Loucy (cell line): Measurements from ENCODE around the gene ITGA6.
"Not testable (repeated sequence)": the region's sequence is repeated elsewhere in the genome, so short reads cannot be mapped to it uniquely, and the experiment has no call there.

Source experiments
- H2AFZ ChIP-seq: fragments of 200-600 bp; sonication (generic); 2 replicates; pipeline ENCODE4 v1.6.0; 2016; ENCODE audit warnings: antibody characterized with exemption, mild to moderate bottlenecking, low read length, moderate library complexity
- H3F3A ChIP-seq: fragments of 200-600 bp; 2 replicates; pipeline ENCODE4 v1.6.0; 2016; ENCODE audit warnings: antibody characterized with exemption, low read depth, mild to moderate bottlenecking
- H3K27me3 ChIP-seq: fragments of 200-600 bp; sonication (generic); 2 replicates; pipeline ENCODE4 v1.6.1; 2014; ENCODE audit warnings: low read length, mild to moderate bottlenecking; ENCODE audit not compliant: insufficient read depth, poor library complexity, severe bottlenecking
- H3K36me3 ChIP-seq: fragments of 200-600 bp; sonication (generic); 2 replicates; pipeline ENCODE4 v1.6.1; 2016; ENCODE audit warnings: low read length; ENCODE audit not compliant: insufficient read depth
- H3K4me1 ChIP-seq: fragments of 200-600 bp; sonication (generic); 2 replicates; pipeline ENCODE4 v1.5.1; 2014; ENCODE audit warnings: low read length, mild to moderate bottlenecking; ENCODE audit not compliant: insufficient read depth, poor library complexity, severe bottlenecking
- H3K4me2 ChIP-seq: fragments of 200-600 bp; sonication (generic); 2 replicates; pipeline ENCODE4 v1.6.0; 2014; ENCODE audit warnings: antibody characterized with exemption, low read length, low read depth, mild to moderate bottlenecking; ENCODE audit not compliant: poor library complexity, severe bottlenecking
- H3K4me3 ChIP-seq: fragments of 200-600 bp; sonication (generic); 2 replicates; pipeline ENCODE4 v1.5.1; 2014; ENCODE audit warnings: low read length, mild to moderate bottlenecking, mixed read lengths; ENCODE audit not compliant: poor library complexity, severe bottlenecking
- H3K79me2 ChIP-seq: fragments of 200-600 bp; sonication (generic); 2 replicates; pipeline ENCODE4 v1.6.1; 2014; ENCODE audit warnings: low read length; ENCODE audit not compliant: insufficient read depth
- H3K9ac ChIP-seq: fragments of 200-600 bp; sonication (generic); 2 replicates; pipeline ENCODE4 v1.6.0; 2014; ENCODE audit warnings: mild to moderate bottlenecking, low read depth, low read length, moderate library complexity; ENCODE audit not compliant: poor library complexity, severe bottlenecking
- H3K9me2 ChIP-seq: fragments of 200-600 bp; sonication (generic); replicated peaks from 2 replicates; pipeline ENCODE4 v1.6.1; 2016; ENCODE audit warnings: low read depth, low read length, mixed read lengths
- H3K9me3 ChIP-seq: fragments of 200-600 bp; sonication (generic); 2 replicates; pipeline ENCODE4 v1.6.1; 2014; ENCODE audit warnings: mild to moderate bottlenecking, antibody characterized with exemption, low read length, low read depth; ENCODE audit not compliant: insufficient read depth
- H4K20me1 ChIP-seq: fragments of 200-600 bp; sonication (generic); 2 replicates; pipeline ENCODE4 v1.6.0; 2014; ENCODE audit warnings: antibody characterized with exemption, low read length, mild to moderate bottlenecking; ENCODE audit not compliant: insufficient read depth, poor library complexity, severe bottlenecking
- EZH2phosphoT487 ChIP-seq: fragments of 200-600 bp; IDR thresholded peaks from 2 replicates; pipeline ENCODE4 v1.6.1; 2018; ENCODE audit warnings: antibody characterized with exemption, mild to moderate bottlenecking, moderate library complexity, borderline replicate concordance
- TF ChIP-seq, protein P1 (sequence below): fragments of 200-600 bp; sonication (generic); conservative IDR thresholded peaks from 2 replicates; pipeline ENCODE4 v1.5.1; 2014; ENCODE audit warnings: mild to moderate bottlenecking, antibody characterized with exemption, low read length

The ITGA6 gene

DNA sequence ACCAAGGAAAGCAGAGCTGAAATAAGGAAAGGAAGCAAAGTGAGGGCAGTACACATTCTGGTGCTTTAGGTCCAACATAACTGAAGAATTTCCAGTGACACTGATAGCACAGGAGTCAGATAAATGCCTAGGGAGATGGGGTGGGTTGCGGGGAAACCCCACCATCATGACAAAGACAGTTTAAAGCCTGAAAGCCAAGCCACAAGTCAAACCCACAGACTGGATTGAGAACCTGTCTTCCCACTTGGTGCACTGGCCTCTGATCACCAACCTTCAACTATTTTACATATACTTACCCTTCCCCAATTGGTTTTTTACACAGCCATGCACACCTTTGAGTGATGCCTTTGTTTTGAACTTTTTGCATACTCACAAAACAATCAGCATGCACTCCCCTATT lies 106.3 kb downstream of the ITGA6 start:
- Histone ChIP-seq H3K36me3 (peaks cover 11% of the 10 kb centered on the region; the same call in 1 of the 2 replicates), H4K20me1 (no peaks in the 10 kb centered on the region), H3K4me3 (no peak overlapping the region), H3K9me2 (no peaks in the 10 kb centered on the region), H3K4me1 (no peaks in the 10 kb centered on the region), H3F3A (no peaks in the 10 kb centered on the region), H2AFZ (no peak overlapping the region), H3K9me3 (peaks cover 15% of the 10 kb centered on the region; the same call in 1 of the 2 replicates), H3K27me3 (no peaks in the 10 kb centered on the region), H3K79me2 (no peaks in the 10 kb centered on the region), H3K9ac (no peak overlapping the region), H3K4me2 (no peak overlapping the region)
- TF ChIP-seq, protein P1, sequence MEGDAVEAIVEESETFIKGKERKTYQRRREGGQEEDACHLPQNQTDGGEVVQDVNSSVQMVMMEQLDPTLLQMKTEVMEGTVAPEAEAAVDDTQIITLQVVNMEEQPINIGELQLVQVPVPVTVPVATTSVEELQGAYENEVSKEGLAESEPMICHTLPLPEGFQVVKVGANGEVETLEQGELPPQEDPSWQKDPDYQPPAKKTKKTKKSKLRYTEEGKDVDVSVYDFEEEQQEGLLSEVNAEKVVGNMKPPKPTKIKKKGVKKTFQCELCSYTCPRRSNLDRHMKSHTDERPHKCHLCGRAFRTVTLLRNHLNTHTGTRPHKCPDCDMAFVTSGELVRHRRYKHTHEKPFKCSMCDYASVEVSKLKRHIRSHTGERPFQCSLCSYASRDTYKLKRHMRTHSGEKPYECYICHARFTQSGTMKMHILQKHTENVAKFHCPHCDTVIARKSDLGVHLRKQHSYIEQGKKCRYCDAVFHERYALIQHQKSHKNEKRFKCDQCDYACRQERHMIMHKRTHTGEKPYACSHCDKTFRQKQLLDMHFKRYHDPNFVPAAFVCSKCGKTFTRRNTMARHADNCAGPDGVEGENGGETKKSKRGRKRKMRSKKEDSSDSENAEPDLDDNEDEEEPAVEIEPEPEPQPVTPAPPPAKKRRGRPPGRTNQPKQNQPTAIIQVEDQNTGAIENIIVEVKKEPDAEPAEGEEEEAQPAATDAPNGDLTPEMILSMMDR: no peak
- no peak for TF ChIP-seq EZH2phosphoT487

DNA sequence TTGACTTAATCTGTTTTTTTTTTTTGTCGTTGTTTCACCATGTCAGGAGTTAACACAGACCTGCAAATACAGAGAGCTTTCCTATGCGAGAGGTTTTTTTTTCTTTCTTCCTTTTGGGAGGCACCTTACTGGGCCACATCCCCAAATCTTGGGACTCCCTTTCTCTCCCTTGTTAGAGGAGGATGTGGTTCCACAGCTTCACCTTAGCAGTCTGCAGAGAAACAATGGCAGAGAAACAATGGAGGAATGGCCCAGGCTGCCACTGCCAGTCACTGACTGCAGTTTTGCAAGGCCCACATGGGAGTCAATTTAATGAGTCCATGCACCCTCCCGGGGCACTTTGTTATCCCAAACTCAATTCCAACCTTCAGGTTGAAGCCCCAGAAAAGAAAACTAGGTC lies 107.7 kb downstream of the ITGA6 start:
- Histone ChIP-seq H3K4me1 (no peaks in the 10 kb centered on the region), H3K4me2 (no peak overlapping the region), H4K20me1 (no peaks in the 10 kb centered on the region), H3K9me2 (no peaks in the 10 kb centered on the region), H3F3A (no peaks in the 10 kb centered on the region), H3K27me3 (no peaks in the 10 kb centered on the region), H3K9me3 (peaks cover 24% of the 10 kb centered on the region; the same call in 1 of the 2 replicates), H3K79me2 (no peaks in the 10 kb centered on the region), H3K9ac (no peak overlapping the region), H3K36me3 (peaks cover 8% of the 10 kb centered on the region; the same call in 1 of the 2 replicates), H3K4me3 (no peak overlapping the region), H2AFZ (no peak overlapping the region)
- TF ChIP-seq, protein P1: no peak
- TF ChIP-seq EZH2phosphoT487: no peak

DNA sequence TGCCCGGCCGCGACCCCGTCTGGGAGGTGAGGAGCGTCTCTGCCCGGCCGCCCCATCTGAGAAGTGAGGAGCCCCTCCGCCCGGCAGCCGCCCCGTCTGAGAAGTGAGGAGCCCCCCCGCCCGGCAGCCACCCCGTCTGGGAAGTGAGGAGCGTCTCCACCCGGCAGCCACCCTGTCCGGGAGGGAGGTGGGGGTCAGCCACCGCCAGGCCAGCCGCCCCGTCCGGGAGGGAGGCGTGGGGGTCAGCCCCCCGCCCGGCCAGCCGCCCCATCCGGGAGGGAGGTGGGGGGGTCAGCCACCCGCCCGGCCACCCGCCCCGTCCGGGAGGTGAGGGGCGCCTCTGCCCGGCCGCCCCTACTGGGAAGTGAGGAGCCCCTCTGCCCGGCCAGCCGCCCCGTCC lies 110.5 kb downstream of the ITGA6 start:
- H3K79me2 ChIP-seq, H3K9me2 ChIP-seq, H3K4me1 ChIP-seq, H3K4me3 ChIP-seq, H4K20me1 ChIP-seq, H3K4me2 ChIP-seq, H3K36me3 ChIP-seq, H2AFZ ChIP-seq, H3K9ac ChIP-seq, H3F3A ChIP-seq, H3K27me3 ChIP-seq: not testable (repeated sequence)
- H3K9me3 ChIP-seq: peaks cover 20% of the 10 kb centered on the region; the same call in 1 of the 2 replicates

DNA sequence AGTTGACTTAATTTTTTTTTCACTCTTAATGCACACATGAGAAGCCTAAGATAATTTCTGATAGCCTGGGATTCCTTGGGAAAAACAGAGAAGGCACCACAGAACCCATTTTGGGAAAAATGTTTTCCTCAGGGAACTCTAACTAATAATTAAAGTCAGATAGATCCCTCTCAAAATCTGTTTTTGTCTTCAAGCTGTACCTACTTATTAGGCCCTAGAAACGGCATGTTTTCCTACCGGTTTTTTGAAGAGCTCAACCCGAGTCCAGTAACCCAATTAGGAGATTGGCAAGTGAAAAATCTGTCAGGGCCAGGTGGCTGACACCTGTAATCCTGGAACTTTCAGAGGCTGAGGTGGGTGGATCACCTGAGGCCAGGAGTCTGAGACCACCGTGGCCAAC lies 112.4 kb downstream of the ITGA6 start:
- H4K20me1 ChIP-seq: no peaks in the 10 kb centered on the region

More for the DNA sequence above, 112.4 kb downstream of the ITGA6 start:
- no peaks in the 10 kb centered on the region for H3F3A ChIP-seq
- no peak overlapping the region for H3K4me2 ChIP-seq
- H3K27me3 ChIP-seq: no peaks in the 10 kb centered on the region
- H3K9ac ChIP-seq: no peak overlapping the region
- no peaks in the 10 kb centered on the region for H3K4me1 ChIP-seq
- TF ChIP-seq, protein P1: no peak
- TF ChIP-seq EZH2phosphoT487: no peak
- H3K9me3 ChIP-seq: peaks cover 18% of the 10 kb centered on the region; the same call in 1 of the 2 replicates
- H3K79me2 ChIP-seq: no peaks in the 10 kb centered on the region
- no peak overlapping the region for H3K4me3 ChIP-seq
- H3K9me2 ChIP-seq: no peaks in the 10 kb centered on the region
- H2AFZ ChIP-seq: no peak overlapping the region
- H3K36me3 ChIP-seq: no peaks in the 10 kb centered on the region
